Stomach (tissue), 9 donors: Measurements from ENCODE around the gene CCDC51. TPM values are rescaled to one million over a fixed set of nuclear protein-coding genes. Genes with fewer than 3 reads are reported as not detected.
A peak's percentile ranks its signal among the peaks of the same experiment; 100 is the strongest.
"Not testable (repeated sequence)": the region's sequence is repeated elsewhere in the genome, so short reads cannot be mapped to it uniquely, and the experiment has no call there.

Experiments
- DNase-seq, 2 donors: peaks; one replicate each; pipeline versions ENCODE4 v3.0.0 to v3.0.0-alpha.2; 2013 to 2019
- H3K27ac ChIP-seq, 5 donors: fragments of 200-600 bp in 4 of 5; sonication (generic) in 4 of 5; one replicate each; pipeline ENCODE4 v1.5.1; 2013 to 2019; ENCODE audit warnings: mild to moderate bottlenecking in 1 of 5, moderate library complexity in 1 of 5
- H3K27me3 ChIP-seq, 3 donors: fragments of 200-600 bp; sonication (generic); one replicate each; pipeline ENCODE4 v1.5.1; 2017 to 2019; ENCODE audit warnings: mixed run types in 1 of 3
- H3K36me3 ChIP-seq, 4 donors: fragments of 200-600 bp; sonication (generic); 1 replicate in 3 of 4; 2 replicates in 1 of 4; pipeline ENCODE4 v1.5.1; 2016 to 2019
- H3K4me1 ChIP-seq, 4 donors: fragments of 200-600 bp; sonication (generic); one replicate each; pipeline ENCODE4 v1.5.1; 2016 to 2019
- H3K4me3 ChIP-seq, 4 donors: fragments of 200-600 bp; sonication (generic) in 3 of 4; one replicate each; pipeline ENCODE4 v1.5.1; 2016 to 2019; ENCODE audit warnings: mild to moderate bottlenecking in 1 of 4
- H3K9me3 ChIP-seq, 4 donors: fragments of 200-600 bp; sonication (generic); one replicate each; pipeline ENCODE4 v1.5.1; 2016 to 2019
- EP300 ChIP-seq: sonication (generic); formaldehyde crosslinking; IDR thresholded peaks from one replicate; pipeline ENCODE4 v1.6.1; 2017; ENCODE audit warnings: antibody characterized with exemption
- POLR2A ChIP-seq, 4 donors: fragments of 450-650 bp; IDR thresholded peaks; one replicate each; pipeline ENCODE4 v1.6.1; 2016; ENCODE audit warnings: antibody characterized with exemption in 4 of 4, control low read depth in 2 of 4, mild to moderate bottlenecking in 1 of 4, moderate library complexity in 1 of 4
- POLR2AphosphoS5 ChIP-seq, 3 donors: sonication (generic); formaldehyde crosslinking; IDR thresholded peaks; one replicate each; pipeline ENCODE4 v1.6.1; 2016; ENCODE audit warnings: antibody characterized with exemption in 3 of 3
- WGBS, 5 donors: extraction: QIAGEN DNeasy Blood & Tissue Kit in 3 of 5; methylation state at CpG; one replicate each; pipeline versions ENCODE4 v1.1.5 to v1.1.7; 2013 to 2018; 5-methylcytosine and 5-hydroxymethylcytosine counted together
- intact Hi-C: fragments of 100-400 bp; cut with DNase I; formaldehyde crosslinking; loops from one replicate; pipeline ENCODE4 v1.15.1; 2023; ENCODE audit warnings: low total_unique reads
- polyA plus RNA-seq, 3 donors: library from polyadenylated mRNA; stranded (reverse); fragments of 200-250 nt; gene quantifications; one replicate each; pipeline ENCODE4 v1.2.3, GENCODE V29; 2013
- total RNA-seq, 5 donors: library from RNA; depleted of rRNA; stranded (reverse); fragments of >200 nt; gene quantifications; one replicate each; pipeline versions ENCODE4 v1.1.0 to v1.2.3, GENCODE V29; 2014 to 2016
- TF ChIP-seq, protein P1 (sequence below), 7 experiments: fragments of 450-650 bp in 4 of 7; fragments of 200-600 bp in 3 of 7; sonication (generic) in 3 of 7; IDR thresholded peaks; one replicate each; pipeline ENCODE4 v1.5.1; 2016 to 2019; ENCODE audit warnings: antibody characterized with exemption in 7 of 7, control low read depth in 2 of 7, mild to moderate bottlenecking in 1 of 7
- donor health status: healthy with polysubstance abuse.
- donor health status: Bipolar disorder and iron deficiency.
- donor health status: healthy.

The CCDC51 gene
- total and polyA plus RNA-seq, 8 donors, result 1.8 to 12.5 (median 8.3) TPM

DNA sequence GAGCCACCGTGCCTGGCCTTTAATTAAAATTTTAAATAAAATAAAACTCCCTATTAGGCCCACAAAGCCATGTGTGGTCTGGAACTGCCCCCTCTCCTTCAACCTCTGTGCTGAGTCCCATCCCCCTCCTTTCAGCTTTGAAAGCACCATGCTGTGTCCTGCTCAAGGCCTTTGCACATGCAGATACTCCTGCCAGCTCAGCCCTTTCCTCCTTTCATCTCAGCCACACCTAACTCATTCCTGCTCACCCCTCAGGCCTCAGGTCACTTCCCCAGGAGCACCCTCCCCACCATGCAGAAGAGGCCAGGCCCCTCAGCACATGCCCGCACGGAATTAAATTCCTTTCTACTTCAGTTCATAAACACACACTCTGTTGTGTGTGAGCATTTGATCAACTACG is 34.7 kb upstream of the CCDC51 start:
- H3K4me3 ChIP-seq, result no peak overlapping the region
- peak in 1 of 2 donors; percentile 41 for DNase-seq
- WGBS, 5 donors, result 53 to 72% (median 70%) methylated on average over 4 of the region's 4 CpGs
- no peaks in the 10 kb centered on the region for H3K9me3 ChIP-seq
- no peaks in the 10 kb centered on the region for H3K27me3 ChIP-seq
- intact Hi-C loops, result no loop called here
- TF ChIP-seq, protein P1, sequence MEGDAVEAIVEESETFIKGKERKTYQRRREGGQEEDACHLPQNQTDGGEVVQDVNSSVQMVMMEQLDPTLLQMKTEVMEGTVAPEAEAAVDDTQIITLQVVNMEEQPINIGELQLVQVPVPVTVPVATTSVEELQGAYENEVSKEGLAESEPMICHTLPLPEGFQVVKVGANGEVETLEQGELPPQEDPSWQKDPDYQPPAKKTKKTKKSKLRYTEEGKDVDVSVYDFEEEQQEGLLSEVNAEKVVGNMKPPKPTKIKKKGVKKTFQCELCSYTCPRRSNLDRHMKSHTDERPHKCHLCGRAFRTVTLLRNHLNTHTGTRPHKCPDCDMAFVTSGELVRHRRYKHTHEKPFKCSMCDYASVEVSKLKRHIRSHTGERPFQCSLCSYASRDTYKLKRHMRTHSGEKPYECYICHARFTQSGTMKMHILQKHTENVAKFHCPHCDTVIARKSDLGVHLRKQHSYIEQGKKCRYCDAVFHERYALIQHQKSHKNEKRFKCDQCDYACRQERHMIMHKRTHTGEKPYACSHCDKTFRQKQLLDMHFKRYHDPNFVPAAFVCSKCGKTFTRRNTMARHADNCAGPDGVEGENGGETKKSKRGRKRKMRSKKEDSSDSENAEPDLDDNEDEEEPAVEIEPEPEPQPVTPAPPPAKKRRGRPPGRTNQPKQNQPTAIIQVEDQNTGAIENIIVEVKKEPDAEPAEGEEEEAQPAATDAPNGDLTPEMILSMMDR (IDR thresholded peaks at IDR 0.05), result no peak
- TF ChIP-seq POLR2AphosphoS5 (IDR thresholded peaks at IDR 0.05) (no peak), EP300 (no peak), POLR2A (IDR thresholded peaks at IDR 0.05) (no peak)
- peak overlapping the region in 1 of 5 donors; percentile 100 for H3K27ac ChIP-seq
- H3K4me1 ChIP-seq, result peaks cover 21 to 38% (median 36%) of the 10 kb centered on the region in 4 donors
- H3K36me3 ChIP-seq, result peaks cover 1 to 50% (median 33%) of the 10 kb centered on the region in 4 donors

DNA sequence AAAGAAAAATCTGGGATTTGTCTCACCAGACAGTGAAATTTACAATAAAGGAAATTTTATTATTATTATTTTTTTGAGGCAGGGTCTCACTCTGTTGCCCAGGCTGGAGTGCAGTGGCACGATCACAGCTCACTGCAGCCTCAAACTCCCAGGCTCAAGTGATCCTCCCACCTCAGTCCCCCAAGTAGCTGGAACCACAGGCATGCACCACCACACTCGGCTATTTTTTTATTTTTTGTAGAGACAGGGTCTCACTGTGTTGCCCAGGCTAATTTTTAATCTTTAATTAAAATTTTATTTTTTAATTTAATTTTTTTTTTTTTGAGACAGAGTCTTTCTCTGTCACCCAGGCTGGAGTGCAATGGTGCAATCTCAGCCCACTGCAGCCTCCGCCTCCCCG is 34.1 kb upstream of the CCDC51 start:
- H3K4me3 ChIP-seq, DNase-seq, intact Hi-C loops, H3K27me3 ChIP-seq, H3K9me3 ChIP-seq: not testable (repeated sequence)
- Histone ChIP-seq H3K4me1 (peaks cover 21 to 44% (median 42%) of the 10 kb centered on the region in 4 donors), H3K27ac (peak overlapping the region in 4 of 5 donors; percentile 92 to 100 (median 96)), H3K36me3 (peaks cover 7 to 53% (median 36%) of the 10 kb centered on the region in 4 donors)
- WGBS, 5 donors, result 90 to 97% (median 94%) methylated on average over 4 of the region's 4 CpGs

DNA sequence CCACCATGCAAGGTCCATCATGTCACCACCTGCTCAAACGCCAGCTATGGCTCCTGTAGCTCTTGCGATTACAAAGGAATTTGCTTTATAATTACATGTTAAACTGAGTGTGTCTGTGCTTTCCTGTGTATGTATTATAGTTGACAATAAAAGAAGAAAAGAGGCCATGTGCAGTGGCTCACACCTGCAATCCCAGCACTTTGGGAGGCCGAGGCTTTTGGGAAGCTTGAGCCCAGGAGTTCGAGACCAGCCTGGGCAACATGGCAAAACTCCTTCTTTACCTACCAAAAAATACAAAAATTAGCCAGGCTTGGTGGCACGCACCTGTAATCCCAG is 33.7 kb upstream of the CCDC51 start:
- Histone ChIP-seq H3K4me1 (peaks cover 24 to 48% (median 47%) of the 10 kb centered on the region in 4 donors), H3K27ac (peak overlapping the region; percentile 89 to 100 (median 95)), H3K4me3 (peak overlapping the region in 2 of 4 donors; percentile 52 to 60), H3K9me3 (no peaks in the 10 kb centered on the region), H3K27me3 (no peaks in the 10 kb centered on the region), H3K36me3 (peaks cover 11 to 53% (median 36%) of the 10 kb centered on the region in 4 donors)
- intact Hi-C loops, result no loop called here
- DNase-seq, result no peak
- WGBS, 5 donors, result 68 to 78% (median 71%) methylated on average over 5 of the region's 5 CpGs
- TF ChIP-seq POLR2AphosphoS5 (IDR thresholded peaks at IDR 0.05) (no peak), POLR2A (IDR thresholded peaks at IDR 0.05) (no peak), EP300 (no peak)
- TF ChIP-seq, protein P1 (IDR thresholded peaks at IDR 0.05), result no peak

DNA sequence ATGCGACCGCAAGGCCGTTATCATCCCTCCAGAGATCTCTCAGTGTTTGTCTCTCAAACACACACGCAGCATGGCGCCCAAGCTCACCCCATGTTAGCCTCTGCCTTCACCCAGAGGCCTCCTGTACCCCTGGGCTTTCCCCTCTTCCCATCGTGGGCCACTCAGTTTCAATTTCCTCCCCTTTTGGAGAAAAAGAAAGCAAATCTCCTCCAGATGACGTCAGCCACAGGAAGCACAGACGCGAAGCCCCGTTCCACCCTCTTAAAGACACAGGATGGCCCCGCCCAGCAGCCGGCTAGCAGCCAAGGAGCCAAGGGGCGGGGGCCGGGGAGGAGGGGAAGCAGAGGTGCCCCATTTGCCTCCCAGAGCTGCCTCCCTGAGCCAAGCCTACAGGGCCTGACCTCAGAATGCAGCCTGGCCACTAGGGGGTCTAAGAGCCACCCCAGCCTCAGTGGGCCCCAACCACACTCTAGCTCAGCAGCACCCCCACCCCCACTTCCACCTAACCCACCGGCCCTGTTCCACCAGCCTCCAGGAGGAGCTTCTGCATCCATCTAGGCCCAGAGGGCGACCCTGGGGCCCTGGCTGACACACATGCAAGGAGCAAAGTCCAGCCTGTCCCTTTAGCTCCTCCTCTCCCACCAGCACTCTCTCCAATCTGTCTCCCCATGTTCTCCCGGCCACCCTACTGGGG is 33.2 kb upstream of the CCDC51 start:
- Histone ChIP-seq H3K27ac (peak overlapping the region; percentile 89 to 100 (median 95)), H3K4me1 (peaks cover 30 to 53% (median 52%) of the 10 kb centered on the region in 4 donors)

More for the DNA sequence above, 33.2 kb upstream of the CCDC51 start:
- no peaks in the 10 kb centered on the region for H3K27me3 ChIP-seq
- H3K36me3 ChIP-seq, result peaks cover 16 to 53% (median 37%) of the 10 kb centered on the region in 4 donors
- peak overlapping the region; percentile 52 to 73 (median 60) for H3K4me3 ChIP-seq
- WGBS, 5 donors, result 1 to 3% (median 2%) methylated on average over 17 of the region's 17 CpGs
- DNase-seq, result peak; percentile 94 to 97
- intact Hi-C loops, result no loop called here
- no peaks in the 10 kb centered on the region for H3K9me3 ChIP-seq
- TF ChIP-seq, protein P1 (IDR thresholded peaks at IDR 0.05), result peak in 2 of 7 experiments; percentile 17 to 37
- TF ChIP-seq EP300 (no peak), POLR2AphosphoS5 (IDR thresholded peaks at IDR 0.05) (peak; percentile 82 to 88 (median 87)), POLR2A (IDR thresholded peaks at IDR 0.05) (peak in 1 of 4 donors; percentile 55)
